Natural killer cell (primary cell): ENCODE results near the gene AK9. TPM values are rescaled to one million over a fixed set of nuclear protein-coding genes. Genes with fewer than 3 reads are reported as not detected.

ENCODE experiments used
- ATAC-seq, 3 donors: fragments of 150-1000 bp in 2 of 3; fragments of 200-7000 bp in 1 of 3; cut with Tn5 transposase; 1 replicate in 1 of 3; 2 replicates in 2 of 3; pipeline ENCODE4 v1.10.0; 2021; ENCODE audit warnings: mild to moderate bottlenecking in 2 of 3, moderate library complexity in 2 of 3
- DNase-seq, 2 donors: peaks; one replicate each; pipeline versions ENCODE4 v3.0.0 to v3.0.0-alpha.2; 2013 to 2021; ENCODE audit warnings: mixed read lengths in 1 of 2
- H3K27ac ChIP-seq: one replicate; pipeline ENCODE4 v1.5.1; 2013; ENCODE audit warnings: mild to moderate bottlenecking, low read length
- H3K27me3 ChIP-seq: one replicate; pipeline ENCODE4 v1.6.1; 2013; ENCODE audit warnings: low read length; ENCODE audit not compliant: control insufficient read depth, insufficient read depth
- H3K36me3 ChIP-seq: one replicate; pipeline ENCODE4 v1.6.1; 2013; ENCODE audit warnings: low read length; ENCODE audit not compliant: control insufficient read depth, insufficient read depth
- H3K4me1 ChIP-seq: one replicate; pipeline ENCODE4 v1.6.1; 2013; ENCODE audit warnings: low read length; ENCODE audit not compliant: control insufficient read depth, insufficient read depth
- H3K4me3 ChIP-seq: one replicate; pipeline ENCODE4 v1.5.1; 2013; ENCODE audit warnings: low read length
- H3K9me3 ChIP-seq: one replicate; pipeline ENCODE4 v1.6.1; 2013; ENCODE audit warnings: low read length; ENCODE audit not compliant: control insufficient read depth, insufficient read depth
- H3K27ac Mint-ChIP-seq, 2 donors: one replicate each; pipeline ENCODE4 v1.8.0; 2022; ENCODE audit warnings: mild to moderate bottlenecking in 2 of 2, mixed read lengths in 2 of 2, moderate library complexity in 1 of 2
- H3K27me3 Mint-ChIP-seq, 2 donors: one replicate each; pipeline ENCODE4 v1.8.0; 2022; ENCODE audit warnings: low read depth in 2 of 2, mixed read lengths in 2 of 2
- H3K36me3 Mint-ChIP-seq: one replicate; pipeline ENCODE4 v1.8.0; 2022; ENCODE audit warnings: mixed read lengths
- H3K4me1 Mint-ChIP-seq, 2 donors: one replicate each; pipeline ENCODE4 v1.8.0; 2022; ENCODE audit warnings: mixed read lengths in 2 of 2
- H3K4me3 Mint-ChIP-seq: one replicate; pipeline ENCODE4 v1.8.0; 2022; ENCODE audit warnings: mild to moderate bottlenecking, moderate library complexity, mixed read lengths
- H3K9me3 Mint-ChIP-seq, 2 donors: one replicate each; pipeline ENCODE4 v1.8.0; 2022; ENCODE audit warnings: mixed read lengths in 2 of 2
- CTCF ChIP-seq: fragments of 200-600 bp; IDR thresholded peaks from one replicate; pipeline ENCODE4 v1.8.0; 2022; ENCODE audit warnings: antibody characterized with exemption
- WGBS: methylation state at CpG from one replicate; pipeline ENCODE4 v1.1.7; 2013; ENCODE audit warnings: missing lambda C conversion rate; ENCODE audit not compliant: insufficient coverage; 5-methylcytosine and 5-hydroxymethylcytosine counted together
- intact Hi-C: fragments of 100-400 bp; cut with micrococcal nuclease; formaldehyde crosslinking; loops from one replicate; pipeline ENCODE4 v1.14.2; 2022
- total RNA-seq, 4 donors: library from RNA; stranded (reverse); fragments of 120-200 nt in 1 of 4; gene quantifications; one replicate each; pipeline versions ENCODE4 v1.2.3 to v1.2.4, GENCODE V29; 2013 to 2022

Gene AK9
- total RNA-seq, 3 donors from 2014 or later (not counting 1 experiment from before 2014, with no cell fraction given): 14.0 to 19.2 (median 14.2) TPM

GRCh38 chr6:109508166-109508860 is 182.7 kb downstream of the AK9 start:
- WGBS: 83% methylated on average over 4 of the region's 4 CpGs

GRCh38 chr6:109507490-109508072 is 183.4 kb downstream of the AK9 start:
- no peak for TF ChIP-seq CTCF
- Mint-ChIP-seq H3K4me1 (no peaks in the 10 kb centered on the region), H3K4me3 (no peak overlapping the region), H3K9me3 (no peaks in the 10 kb centered on the region), H3K36me3 (no peaks in the 10 kb centered on the region), H3K27me3 (no peaks in the 10 kb centered on the region), H3K27ac (no peak overlapping the region)
- intact Hi-C loops: no loop called here
- H3K27ac ChIP-seq: no peak overlapping the region
- ATAC-seq: no peak
- no peaks in the 10 kb centered on the region for H3K36me3 ChIP-seq
- no peaks in the 10 kb centered on the region for H3K4me1 ChIP-seq
- H3K9me3 ChIP-seq: no peaks in the 10 kb centered on the region
- no peaks in the 10 kb centered on the region for H3K27me3 ChIP-seq
- no peak for DNase-seq
- no peak overlapping the region for H3K4me3 ChIP-seq
- WGBS: 71% methylated on average over 4 of the region's 4 CpGs

More at GRCh38 chr6:109508166-109508860, 182.7 kb downstream of the AK9 start:
- Mint-ChIP-seq H3K9me3 (no peaks in the 10 kb centered on the region), H3K27me3 (no peaks in the 10 kb centered on the region), H3K4me1 (no peaks in the 10 kb centered on the region), H3K36me3 (no peaks in the 10 kb centered on the region), H3K4me3 (no peak overlapping the region), H3K27ac (no peak overlapping the region)
- ATAC-seq (no peak), DNase-seq (no peak)
- H3K27me3 ChIP-seq: no peaks in the 10 kb centered on the region
- H3K27ac ChIP-seq: no peak overlapping the region
- H3K36me3 ChIP-seq: no peaks in the 10 kb centered on the region
- H3K4me1 ChIP-seq: no peaks in the 10 kb centered on the region
- intact Hi-C loops: no loop called here
- no peaks in the 10 kb centered on the region for H3K9me3 ChIP-seq
- TF ChIP-seq CTCF: no peak
- H3K4me3 ChIP-seq: no peak overlapping the region

GRCh38 chr6:109506841-109507240 is 184.2 kb downstream of the AK9 start:
- 100% methylated on average over 2 of the region's 2 CpGs for WGBS
- no peak overlapping the region for H3K4me3 Mint-ChIP-seq
- Histone ChIP-seq H3K27ac (no peak overlapping the region), H3K4me1 (no peaks in the 10 kb centered on the region), H3K9me3 (no peaks in the 10 kb centered on the region), H3K27me3 (no peaks in the 10 kb centered on the region), H3K36me3 (no peaks in the 10 kb centered on the region), H3K4me3 (no peak overlapping the region)
- no peak for ATAC-seq
- peaks cover 0 to 3% of the 10 kb centered on the region in 2 donors for H3K27me3 Mint-ChIP-seq
- no peaks in the 10 kb centered on the region for H3K9me3 Mint-ChIP-seq
- no peaks in the 10 kb centered on the region for H3K4me1 Mint-ChIP-seq
- no peaks in the 10 kb centered on the region for H3K36me3 Mint-ChIP-seq
- intact Hi-C loops: no loop called here
- DNase-seq: no peak
- H3K27ac Mint-ChIP-seq: no peak overlapping the region
- no peak for TF ChIP-seq CTCF
